Measurements from ENCODE around the gene NEUROD2.
A peak's percentile ranks its signal among the peaks of the same experiment; 100 is the strongest.

NEUROD2 gene

GRCh38 chr17:39607851-39608130, at the start of gene NEUROD2:
NEUROD2 (minus strand) TSS chr17:39607920; CDS start chr17:39606599, 1,321 bp downstream.
- no peak for DNase-seq

- DNase-seq: no peak
These were observed 47.4 kb upstream of the NEUROD2 start for GRCh38 chr17:39655105-39655504.

DNA sequence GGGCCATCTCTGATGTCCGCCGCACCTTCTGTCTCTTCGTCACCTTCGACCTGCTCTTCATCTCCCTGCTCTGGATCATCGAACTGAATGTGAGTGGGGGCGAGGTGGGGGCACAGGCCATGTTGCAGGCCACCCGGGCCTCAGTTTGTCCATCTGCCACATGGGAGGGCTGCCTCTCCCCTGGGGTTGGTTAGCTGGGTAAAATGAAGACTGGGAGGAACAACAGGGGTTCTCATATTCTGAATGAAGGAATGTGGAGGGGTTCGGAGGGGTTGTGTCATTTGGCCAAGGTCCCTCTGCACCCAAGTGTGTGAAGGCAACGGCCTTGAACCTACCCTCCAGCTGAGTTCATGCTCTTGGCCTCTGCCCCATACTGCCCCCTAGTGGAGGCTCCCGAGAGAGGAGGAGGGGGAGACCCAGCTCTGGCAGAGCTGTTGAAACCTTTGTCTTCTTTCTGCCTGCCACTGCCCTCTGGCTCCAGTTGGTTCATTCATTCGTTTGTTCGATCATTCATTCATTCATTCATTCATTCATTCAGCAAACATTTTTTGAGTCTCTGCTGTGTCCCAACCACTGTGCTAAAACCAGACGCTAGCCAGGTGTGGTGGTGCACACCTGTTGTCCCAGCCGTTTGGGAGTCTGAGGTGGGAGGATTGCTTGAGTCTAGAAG, 46.1 kb upstream of the NEUROD2 start:
- no peak for DNase-seq

DNA sequence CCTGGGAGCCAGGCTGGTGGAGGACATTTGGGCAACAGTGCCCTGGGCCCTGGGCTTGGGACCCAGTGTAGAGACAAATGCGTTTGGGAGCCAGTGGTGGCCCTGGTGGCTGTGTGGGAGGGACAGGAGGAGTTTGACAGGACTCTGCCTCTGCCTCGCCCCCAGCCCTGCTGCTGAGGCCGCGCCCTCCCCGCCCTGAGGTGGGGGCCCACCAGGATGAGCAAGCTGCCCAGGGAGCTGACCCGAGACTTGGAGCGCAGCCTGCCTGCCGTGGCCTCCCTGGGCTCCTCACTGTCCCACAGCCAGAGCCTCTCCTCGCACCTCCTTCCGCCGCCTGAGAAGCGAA, 45.6 kb upstream of the NEUROD2 start:
- no peak for DNase-seq

GRCh38 chr17:39652587-39653315, 45.0 kb upstream of the NEUROD2 start:
- DNase-seq: no peak

- no peak for DNase-seq
These were observed 44.3 kb upstream of the NEUROD2 start for GRCh38 chr17:39651923-39652586.

DNA sequence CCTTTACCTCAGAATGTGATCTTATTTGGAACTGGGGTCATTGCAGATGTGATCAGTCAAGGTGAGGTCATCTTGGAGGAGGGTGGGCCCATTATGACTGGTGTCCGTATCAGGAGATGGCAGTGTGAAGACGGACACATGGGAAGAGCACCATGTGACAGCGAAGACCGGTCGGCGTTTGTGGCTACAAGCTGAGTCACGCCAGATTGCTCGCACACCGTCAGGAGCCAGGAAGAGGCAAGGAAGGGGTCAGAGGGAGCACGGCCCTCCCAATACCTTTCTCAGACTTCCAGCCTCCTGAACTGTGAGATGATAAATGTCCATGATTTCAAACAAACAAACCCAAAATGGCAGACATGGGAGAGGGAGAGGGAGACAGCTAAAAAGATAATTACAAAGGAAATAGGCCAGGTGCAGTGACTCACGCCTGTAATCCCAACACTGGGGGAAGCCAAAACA, 42.4 kb upstream of the NEUROD2 start:
- no peak for DNase-seq

GRCh38 chr17:39648616-39649366, 41.1 kb upstream of the NEUROD2 start:
- no peak for DNase-seq

- no peak for DNase-seq
These were observed 39.5 kb upstream of the NEUROD2 start for GRCh38 chr17:39647256-39647655.

DNA sequence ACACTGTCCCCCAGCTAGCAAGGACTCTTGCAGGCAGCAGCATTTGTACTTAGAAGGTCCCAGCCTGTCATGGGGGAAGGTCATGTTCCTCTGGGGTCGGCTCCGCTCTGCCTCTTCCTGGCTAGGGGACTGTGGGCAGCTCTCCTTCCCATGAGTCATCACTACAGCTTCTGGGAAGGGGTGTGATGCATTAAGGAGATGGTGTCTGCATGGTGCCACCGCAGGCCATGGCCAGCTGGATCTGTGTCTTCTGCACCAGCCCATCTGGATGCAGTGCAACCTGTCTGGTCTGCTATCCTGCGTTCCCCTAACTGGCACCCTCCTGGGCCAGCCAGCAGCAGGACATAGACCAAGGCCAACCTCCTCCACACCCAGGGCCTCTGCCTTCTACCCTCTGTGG, 35.6 kb upstream of the NEUROD2 start:
- DNase-seq: no peak

DNA sequence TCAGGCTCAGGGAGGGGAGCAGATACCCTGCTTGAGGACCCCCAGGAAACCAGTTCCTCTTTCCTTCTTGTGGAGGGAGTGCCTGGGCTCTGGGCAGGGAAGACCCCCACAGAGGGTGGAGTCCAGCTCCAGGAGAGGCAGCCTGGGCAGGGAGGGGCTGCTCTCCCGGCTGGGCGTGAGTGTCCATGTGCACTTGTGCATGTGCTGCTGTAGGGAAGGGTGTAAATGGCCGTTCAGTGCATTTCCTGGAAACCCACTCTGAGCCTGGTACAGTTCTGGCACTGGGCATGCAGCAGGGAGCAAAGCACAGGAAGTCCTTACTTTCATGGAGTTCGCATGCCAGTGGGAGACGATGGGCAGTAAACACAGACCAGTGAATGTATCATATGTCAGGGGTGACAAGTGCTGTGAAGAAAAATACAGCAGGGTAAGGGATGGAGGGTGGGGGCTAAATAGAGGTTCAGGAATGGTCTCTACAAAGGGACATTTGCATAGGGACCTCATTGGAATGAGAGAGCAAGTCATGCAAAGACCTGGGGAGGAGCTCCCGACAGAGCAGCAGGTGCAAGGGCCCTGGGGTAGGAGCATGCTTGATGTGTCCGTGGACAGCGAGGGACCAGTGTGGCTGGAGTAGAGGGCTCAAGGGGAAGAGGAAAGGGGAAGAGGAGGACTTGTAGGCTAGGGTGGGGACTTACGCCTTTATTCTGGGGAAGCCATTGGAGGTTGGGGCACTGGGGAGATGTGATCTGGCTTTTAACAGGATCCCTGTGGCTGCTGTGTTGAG, 34.8 kb upstream of the NEUROD2 start:
- no peak for DNase-seq

DNA sequence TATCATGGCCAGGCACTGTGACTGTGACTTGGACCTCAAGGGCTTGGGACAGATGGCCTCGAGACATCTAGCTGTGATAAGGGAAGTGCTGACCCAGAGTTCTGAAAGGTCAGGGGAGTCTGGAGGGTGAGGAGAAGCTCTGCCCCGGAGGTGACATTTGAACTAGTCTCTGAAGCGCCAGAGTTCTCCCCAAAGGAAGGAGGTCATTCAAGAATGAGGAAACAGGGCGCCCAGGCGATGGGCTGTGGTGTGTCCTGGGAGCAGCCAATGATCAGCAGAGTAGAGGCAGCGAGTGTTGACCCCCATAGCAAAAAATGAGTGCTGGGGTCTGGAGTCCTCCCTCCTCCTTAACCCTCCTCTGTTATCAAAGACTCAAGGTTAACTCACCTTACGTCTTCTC, 34.2 kb upstream of the NEUROD2 start:
- no peak for DNase-seq

DNA sequence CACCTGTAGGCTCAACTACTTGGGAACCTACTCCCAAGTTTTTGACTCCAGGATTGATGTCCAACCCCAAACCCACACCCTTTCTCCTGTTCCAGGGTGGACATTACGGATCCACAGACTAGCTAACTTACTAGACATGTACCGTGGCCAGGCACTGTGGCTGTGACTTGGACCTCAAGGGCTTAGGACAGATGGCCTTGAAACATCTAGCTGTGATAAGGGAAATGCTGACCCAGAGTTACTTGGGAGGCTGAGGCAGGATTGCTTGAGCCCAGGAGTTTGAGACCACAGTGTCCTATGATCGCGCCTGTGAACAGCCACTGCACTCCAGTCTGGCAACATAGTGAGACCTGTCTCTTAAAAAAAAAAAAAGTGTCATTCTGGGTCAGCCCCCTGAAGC, 33.4 kb upstream of the NEUROD2 start:
- DNase-seq: no peak

GRCh38 chr17:39640591-39641031, 32.9 kb upstream of the NEUROD2 start:
- no peak for DNase-seq

DNA sequence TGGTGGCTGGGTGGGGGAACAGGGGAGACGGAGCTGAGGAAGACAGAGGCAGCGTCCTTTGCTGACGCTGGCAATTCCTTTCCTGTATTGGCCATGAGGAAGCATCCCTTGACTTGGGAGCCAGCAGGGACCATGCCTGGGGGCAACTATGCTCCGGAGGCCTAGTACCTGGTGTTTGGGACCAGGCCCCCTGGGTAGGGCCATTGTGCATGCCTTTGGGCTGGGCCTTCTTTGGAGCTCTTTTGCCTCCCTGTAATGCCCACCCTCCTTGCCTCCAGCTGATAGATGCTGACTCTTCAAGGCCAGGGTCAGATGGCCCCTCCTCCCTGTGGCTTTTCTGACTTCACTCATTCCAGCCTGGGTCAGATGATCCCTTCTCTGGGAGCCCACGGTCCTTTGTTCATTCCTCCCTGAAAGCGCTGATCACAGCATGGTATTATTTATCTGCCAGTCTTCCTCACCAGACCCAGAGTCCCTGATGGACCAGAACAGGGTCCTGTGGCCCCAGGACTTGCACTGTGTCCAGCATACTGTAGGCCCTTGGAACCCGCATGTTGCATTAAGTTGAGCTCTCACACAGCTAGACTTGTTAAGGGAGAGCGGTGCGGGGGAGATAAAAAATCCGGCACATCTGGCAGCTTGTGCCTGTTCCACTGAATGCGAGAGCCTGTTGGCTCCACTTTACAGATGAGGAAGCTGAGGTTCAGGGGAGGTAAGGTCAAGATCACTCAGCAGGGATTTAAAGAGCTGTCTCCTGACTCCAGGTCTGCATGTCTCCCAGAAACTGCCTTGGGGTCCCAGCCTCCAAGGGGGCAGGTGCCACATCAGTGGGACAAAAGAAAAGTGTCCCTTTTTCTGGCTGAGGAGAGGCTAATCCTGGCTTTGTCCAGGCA, 32.1 kb upstream of the NEUROD2 start:
- DNase-seq: no peak

GRCh38 chr17:39639043-39639442, 31.3 kb upstream of the NEUROD2 start:
- DNase-seq: no peak

GRCh38 chr17:39638317-39638716, 30.6 kb upstream of the NEUROD2 start:
- no peak for DNase-seq

- peak; percentile 77 for DNase-seq
These were observed 29.4 kb upstream of the NEUROD2 start, which contains the start of gene STARD3 for GRCh38 chr17:39636927-39637736. STARD3 (plus strand) TSS chr17:39637144; CDS start chr17:39653532, 16,388 bp downstream.

DNA sequence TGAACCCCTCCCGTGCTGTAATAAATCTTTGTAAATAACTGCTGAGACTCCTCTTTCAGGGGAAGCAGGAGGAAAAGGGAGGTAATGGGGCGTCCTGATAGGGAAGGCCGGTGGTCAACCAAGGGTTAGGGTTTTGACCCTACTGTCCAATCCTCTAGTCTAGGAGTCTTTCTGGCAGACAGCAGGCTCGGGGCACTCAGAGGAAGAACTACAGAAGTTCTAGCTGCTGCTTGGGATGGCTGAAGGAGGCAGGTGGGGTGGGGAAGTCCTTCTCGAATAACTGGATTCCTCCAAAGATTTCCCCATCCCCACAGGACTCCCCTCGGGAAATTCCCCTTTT, 28.8 kb upstream of the NEUROD2 start:
- DNase-seq: no peak

DNA sequence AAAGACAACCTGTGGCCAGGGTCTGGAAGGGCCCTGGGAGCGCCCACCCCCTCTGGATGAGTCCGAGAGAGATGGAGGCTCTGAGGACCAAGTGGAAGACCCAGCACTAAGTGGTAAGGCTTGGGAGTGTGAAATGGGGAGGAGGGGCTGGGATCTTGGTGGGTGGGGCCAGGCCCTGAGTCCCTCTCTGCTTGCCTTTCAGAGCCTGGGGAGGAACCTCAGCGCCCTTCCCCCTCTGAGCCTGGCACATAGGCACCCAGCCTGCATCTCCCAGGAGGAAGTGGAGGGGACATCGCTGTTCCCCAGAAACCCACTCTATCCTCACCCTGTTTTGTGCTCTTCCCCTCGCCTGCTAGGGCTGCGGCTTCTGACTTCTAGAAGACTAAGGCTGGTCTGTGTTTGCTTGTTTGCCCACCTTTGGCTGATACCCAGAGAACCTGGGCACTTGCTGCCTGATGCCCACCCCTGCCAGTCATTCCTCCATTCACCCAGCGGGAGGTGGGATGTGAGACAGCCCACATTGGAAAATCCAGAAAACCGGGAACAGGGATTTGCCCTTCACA, 28.0 kb upstream of the NEUROD2 start:
- no peak for DNase-seq

Data from NCI-H1105 (cell line).